Uterus (tissue), 4 donors: ENCODE data around the gene MAL. TPM values are rescaled to one million over a fixed set of nuclear protein-coding genes. Genes with fewer than 3 reads are reported as not detected.

Experiments
- DNase-seq, 2 donors: peaks; one replicate each; pipeline ENCODE4 v3.0.0-alpha.2; 2019 to 2020
- H3K27ac ChIP-seq, 2 donors: fragments of 200-600 bp; sonication (generic); 1 replicate in 1 of 2; 2 replicates in 1 of 2; pipeline ENCODE4 v1.5.1; 2016 to 2018
- H3K27me3 ChIP-seq, 2 donors: fragments of 200-600 bp; sonication (generic); one replicate each; pipeline ENCODE4 v1.5.1; 2018 to 2019; ENCODE audit warnings: control low read depth in 1 of 2
- H3K36me3 ChIP-seq, 2 donors: fragments of 200-600 bp; sonication (generic); one replicate each; pipeline ENCODE4 v1.5.1; 2019; ENCODE audit warnings: control low read depth in 1 of 2
- H3K4me1 ChIP-seq, 2 donors: fragments of 200-600 bp; sonication (generic); one replicate each; pipeline ENCODE4 v1.5.1; 2018 to 2019; ENCODE audit warnings: control low read depth in 1 of 2
- H3K4me3 ChIP-seq, 2 donors: fragments of 200-600 bp; sonication (generic); 1 replicate in 1 of 2; 2 replicates in 1 of 2; pipeline ENCODE4 v1.5.1; 2018 to 2019; ENCODE audit warnings: mild to moderate bottlenecking in 1 of 2
- H3K9me3 ChIP-seq, 2 donors: fragments of 200-600 bp; sonication (generic); one replicate each; pipeline ENCODE4 v1.5.1; 2019; ENCODE audit warnings: control low read depth in 1 of 2
- POLR2A ChIP-seq, 2 donors: fragments of 450-650 bp; IDR thresholded peaks; one replicate each; pipeline ENCODE4 v1.6.1; 2016; ENCODE audit warnings: antibody characterized with exemption in 2 of 2, mild to moderate bottlenecking in 1 of 2, moderate library complexity in 1 of 2
- intact Hi-C: fragments of 100-400 bp; cut with DNase I; formaldehyde crosslinking; loops from one replicate; pipeline ENCODE4 v1.15.1; 2023; ENCODE audit warnings: low total_unique reads
- total RNA-seq, 4 donors: library from RNA; depleted of rRNA in 3 of 4; stranded (reverse); fragments of >200 nt in 3 of 4; gene quantifications; one replicate each; pipeline versions ENCODE4 v1.1.0 to v1.2.4, GENCODE V29; 2014 to 2023
- TF ChIP-seq, protein P1 (sequence below), 4 experiments: fragments of 200-600 bp in 2 of 4; fragments of 450-650 bp in 2 of 4; sonication (generic) in 2 of 4; IDR thresholded peaks; one replicate each; pipeline ENCODE4 v1.5.1; 2016 to 2019; ENCODE audit warnings: antibody characterized with exemption in 4 of 4, mild to moderate bottlenecking in 2 of 4, moderate library complexity in 1 of 4
- donor health status: DM: yes; HTN: yes; CAD: no.

The MAL gene
- total RNA-seq, 4 donors from 2014 or later, result 0.29 to 1.7 (median 1.6) TPM; not detected in 1

DNA sequence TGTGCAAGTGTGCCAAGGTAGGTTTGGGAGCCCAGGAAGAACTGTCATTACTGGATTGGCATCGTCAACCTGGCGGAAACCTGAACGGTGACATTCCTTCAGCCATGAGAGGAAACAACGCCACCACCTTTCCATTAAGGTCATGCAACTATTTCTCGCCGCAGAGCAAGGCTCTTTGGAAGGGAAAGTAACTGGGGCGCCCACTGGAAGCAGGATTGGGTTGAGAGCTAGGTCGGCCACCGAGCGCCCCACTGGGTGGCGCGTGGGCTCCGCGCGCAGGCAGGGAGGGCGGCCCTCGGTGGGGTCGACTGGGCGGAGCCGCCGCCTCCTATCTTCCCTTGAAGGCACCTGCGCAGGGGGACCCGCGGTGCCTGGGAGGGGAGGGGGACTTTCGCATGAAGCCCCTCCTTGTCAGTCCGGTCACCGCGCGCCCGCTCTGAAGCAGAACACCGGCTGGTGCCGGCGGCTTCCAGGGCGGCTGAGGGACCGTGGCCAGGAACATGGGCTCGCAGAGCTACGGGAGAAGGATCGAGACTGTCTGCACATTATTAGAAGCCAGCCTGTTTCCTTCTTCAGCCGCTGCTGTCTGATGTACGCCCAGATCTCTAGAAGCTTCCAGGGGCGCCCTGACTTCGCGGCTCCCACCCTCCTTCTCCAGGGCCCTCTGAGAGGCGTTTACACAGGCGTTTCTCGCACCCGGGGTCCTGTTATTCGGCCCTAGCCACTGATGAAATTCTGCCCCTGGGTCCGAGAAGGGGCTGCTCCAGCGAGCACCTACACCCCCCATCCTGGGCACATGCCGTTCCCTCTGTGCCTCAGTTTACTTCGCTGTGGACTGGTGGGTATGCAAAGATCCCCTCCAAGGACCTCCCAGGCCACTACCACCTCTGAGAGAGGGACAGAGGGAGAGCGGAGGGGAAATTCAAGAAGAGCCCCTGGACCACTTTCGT is 27.3 kb upstream of the MAL start:
- Histone ChIP-seq H3K27ac (no peak overlapping the region), H3K4me3 (no peak overlapping the region), H3K4me1 (no peaks in the 10 kb centered on the region), H3K9me3 (no peaks in the 10 kb centered on the region), H3K27me3 (peaks cover 0 to 7% of the 10 kb centered on the region in 2 donors), H3K36me3 (no peaks in the 10 kb centered on the region)
- intact Hi-C loops, result no loop called here
- no peak for TF ChIP-seq POLR2A (IDR thresholded peaks at IDR 0.05)
- TF ChIP-seq, protein P1, sequence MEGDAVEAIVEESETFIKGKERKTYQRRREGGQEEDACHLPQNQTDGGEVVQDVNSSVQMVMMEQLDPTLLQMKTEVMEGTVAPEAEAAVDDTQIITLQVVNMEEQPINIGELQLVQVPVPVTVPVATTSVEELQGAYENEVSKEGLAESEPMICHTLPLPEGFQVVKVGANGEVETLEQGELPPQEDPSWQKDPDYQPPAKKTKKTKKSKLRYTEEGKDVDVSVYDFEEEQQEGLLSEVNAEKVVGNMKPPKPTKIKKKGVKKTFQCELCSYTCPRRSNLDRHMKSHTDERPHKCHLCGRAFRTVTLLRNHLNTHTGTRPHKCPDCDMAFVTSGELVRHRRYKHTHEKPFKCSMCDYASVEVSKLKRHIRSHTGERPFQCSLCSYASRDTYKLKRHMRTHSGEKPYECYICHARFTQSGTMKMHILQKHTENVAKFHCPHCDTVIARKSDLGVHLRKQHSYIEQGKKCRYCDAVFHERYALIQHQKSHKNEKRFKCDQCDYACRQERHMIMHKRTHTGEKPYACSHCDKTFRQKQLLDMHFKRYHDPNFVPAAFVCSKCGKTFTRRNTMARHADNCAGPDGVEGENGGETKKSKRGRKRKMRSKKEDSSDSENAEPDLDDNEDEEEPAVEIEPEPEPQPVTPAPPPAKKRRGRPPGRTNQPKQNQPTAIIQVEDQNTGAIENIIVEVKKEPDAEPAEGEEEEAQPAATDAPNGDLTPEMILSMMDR (IDR thresholded peaks at IDR 0.05), result no peak
- no peak for DNase-seq

DNA sequence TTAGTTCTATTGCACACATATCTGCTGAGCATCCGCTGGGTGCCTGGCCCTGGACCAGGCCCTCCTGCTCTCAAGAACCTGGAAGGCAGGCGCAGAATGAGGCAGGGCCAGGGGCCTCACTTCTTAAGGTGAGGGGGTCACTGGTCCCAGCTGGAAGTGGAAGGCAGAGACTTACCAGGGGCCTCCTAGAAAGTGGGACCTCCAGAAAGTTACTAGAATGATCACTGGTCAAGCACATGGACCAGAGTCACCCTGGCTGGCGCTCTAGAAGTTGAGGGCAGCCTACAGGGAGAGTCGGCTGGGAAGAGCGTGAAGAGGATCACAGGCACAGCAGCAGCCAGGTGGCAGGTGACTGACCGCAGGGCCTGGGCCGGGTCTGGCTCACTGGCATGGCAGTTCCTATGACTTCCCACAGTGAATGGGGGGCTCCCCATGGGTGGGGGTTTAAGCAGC is 26.1 kb upstream of the MAL start:
- no peak overlapping the region for H3K4me3 ChIP-seq
- H3K27me3 ChIP-seq, result peaks cover 0 to 7% of the 10 kb centered on the region in 2 donors
- H3K27ac ChIP-seq, result no peak overlapping the region
- H3K36me3 ChIP-seq, result no peaks in the 10 kb centered on the region
- no peaks in the 10 kb centered on the region for H3K4me1 ChIP-seq
- no peak for TF ChIP-seq POLR2A (IDR thresholded peaks at IDR 0.05)
- TF ChIP-seq, protein P1 (IDR thresholded peaks at IDR 0.05), result no peak
- intact Hi-C loops, result no loop called here
- no peak for DNase-seq
- no peaks in the 10 kb centered on the region for H3K9me3 ChIP-seq

DNA sequence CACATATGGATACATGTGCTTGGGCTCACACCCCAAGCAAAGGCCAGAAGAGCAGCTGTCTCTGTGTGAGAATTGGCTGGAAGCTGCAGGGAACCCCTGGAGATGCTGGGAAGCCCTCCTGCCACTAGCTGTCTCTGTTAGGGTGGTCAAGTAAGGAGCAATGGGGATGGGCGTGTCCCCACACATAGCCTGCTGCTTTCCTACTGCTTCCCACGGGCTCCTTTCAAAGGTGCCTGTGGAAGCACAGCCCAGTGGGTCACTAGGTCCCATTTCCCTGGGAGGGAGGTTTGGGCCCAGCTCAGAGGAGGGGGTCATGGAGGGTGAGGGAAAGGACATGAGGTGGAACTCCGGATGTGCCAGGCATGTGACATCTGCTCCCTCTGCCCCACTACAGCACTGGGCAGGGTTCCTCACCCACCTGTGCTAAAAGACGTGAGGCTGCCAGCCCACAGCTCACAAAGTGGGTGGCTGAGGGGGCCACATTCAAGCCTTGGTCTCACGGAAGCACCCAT is 24.4 kb upstream of the MAL start:
- DNase-seq, result no peak
- Histone ChIP-seq H3K9me3 (no peaks in the 10 kb centered on the region), H3K27me3 (peaks cover 0 to 7% of the 10 kb centered on the region in 2 donors), H3K4me3 (no peak overlapping the region), H3K4me1 (no peaks in the 10 kb centered on the region), H3K36me3 (no peaks in the 10 kb centered on the region), H3K27ac (no peak overlapping the region)
- intact Hi-C loops, result no loop called here
- no peak for TF ChIP-seq POLR2A (IDR thresholded peaks at IDR 0.05)
- TF ChIP-seq, protein P1 (IDR thresholded peaks at IDR 0.05), result no peak

DNA sequence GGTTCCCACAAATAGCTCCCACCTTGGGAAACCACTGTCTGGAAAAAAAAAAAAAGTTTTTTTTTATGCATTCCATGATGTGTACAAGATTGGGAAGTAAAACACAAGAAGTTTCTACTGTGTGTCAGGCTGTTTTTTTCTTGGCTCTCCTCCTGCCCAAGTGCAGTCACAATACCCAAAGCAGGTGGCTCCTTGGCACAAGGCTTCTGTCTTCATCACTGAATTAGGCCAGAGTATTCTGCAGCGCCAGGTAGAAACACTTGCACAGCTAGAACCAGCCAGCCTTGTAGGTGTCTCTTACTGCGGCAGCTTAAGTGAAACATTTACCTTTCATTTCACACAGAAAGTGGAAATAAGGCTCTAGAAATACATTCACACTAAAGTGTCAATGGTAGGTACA is 23.8 kb upstream of the MAL start:
- Histone ChIP-seq H3K36me3 (no peaks in the 10 kb centered on the region), H3K4me1 (no peaks in the 10 kb centered on the region), H3K4me3 (no peak overlapping the region), H3K27me3 (peaks cover 0 to 7% of the 10 kb centered on the region in 2 donors), H3K27ac (no peak overlapping the region), H3K9me3 (no peaks in the 10 kb centered on the region)
- no peak for DNase-seq
- intact Hi-C loops, result no loop called here
- TF ChIP-seq POLR2A (IDR thresholded peaks at IDR 0.05), result no peak
- TF ChIP-seq, protein P1 (IDR thresholded peaks at IDR 0.05), result no peak

DNA sequence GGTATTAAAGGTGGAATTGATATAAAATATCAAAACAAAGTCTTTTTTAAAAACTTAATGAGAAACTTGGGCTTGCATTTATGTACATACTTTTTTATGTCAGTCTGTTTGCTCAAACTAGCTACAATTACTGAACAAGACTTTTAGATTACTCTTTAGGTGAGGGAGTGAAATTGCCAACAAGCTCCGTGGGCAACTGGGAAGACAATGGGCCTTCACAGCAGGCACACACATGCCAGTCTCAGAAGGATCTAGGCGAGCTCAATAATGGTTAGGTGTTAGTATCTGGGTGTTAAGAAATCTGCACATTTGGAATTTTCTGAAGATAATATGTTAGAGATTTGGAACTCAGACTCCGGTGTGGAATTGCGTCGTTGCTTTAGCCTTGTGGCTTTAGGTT is 23.0 kb upstream of the MAL start:
- H3K9me3 ChIP-seq, result no peaks in the 10 kb centered on the region

More for the DNA sequence above, 23.0 kb upstream of the MAL start:
- Histone ChIP-seq H3K27ac (no peak overlapping the region), H3K4me1 (no peaks in the 10 kb centered on the region), H3K4me3 (no peak overlapping the region), H3K36me3 (no peaks in the 10 kb centered on the region), H3K27me3 (peaks cover 0 to 7% of the 10 kb centered on the region in 2 donors)
- TF ChIP-seq, protein P1 (IDR thresholded peaks at IDR 0.05), result no peak
- no peak for TF ChIP-seq POLR2A (IDR thresholded peaks at IDR 0.05)
- no peak for DNase-seq
- intact Hi-C loops, result no loop called here
